Esophagus muscularis mucosa (tissue), 4 donors: ENCODE results near the gene PROB1. TPM values are rescaled to one million over a fixed set of nuclear protein-coding genes. Genes with fewer than 3 reads are reported as not detected.
"Not testable (repeated sequence)": the region's sequence is repeated elsewhere in the genome, so short reads cannot be mapped to it uniquely, and the experiment has no call there.

ENCODE experiments used
- DNase-seq: peaks from one replicate; pipeline ENCODE4 v3.0.0-alpha.2; 2017; ENCODE audit errors: extremely low spot score
- H3K27ac ChIP-seq, 4 donors: fragments of 200-600 bp; sonication (generic); replicated peaks in 1 of 4; 1 replicate in 3 of 4; 2 replicates in 1 of 4; pipeline ENCODE4 v1.5.1; 2016 to 2019; ENCODE audit warnings: mild to moderate bottlenecking in 1 of 4
- H3K27me3 ChIP-seq, 4 donors: fragments of 200-600 bp; sonication (generic); one replicate each; pipeline versions ENCODE4 v1.5.1 to v1.6.0; 2016 to 2019
- H3K36me3 ChIP-seq, 4 donors: fragments of 200-600 bp; sonication (generic); one replicate each; pipeline ENCODE4 v1.5.1; 2016 to 2019
- H3K4me1 ChIP-seq, 4 donors: fragments of 200-600 bp; sonication (generic); one replicate each; pipeline ENCODE4 v1.5.1; 2016 to 2019
- H3K4me3 ChIP-seq, 4 donors: fragments of 200-600 bp; sonication (generic); 1 replicate in 2 of 4; 2 replicates in 2 of 4; pipeline ENCODE4 v1.5.1; 2016 to 2019; ENCODE audit warnings: mild to moderate bottlenecking in 4 of 4, moderate library complexity in 1 of 4
- H3K9me3 ChIP-seq, 4 donors: fragments of 200-600 bp; sonication (generic); 1 replicate in 3 of 4; 2 replicates in 1 of 4; pipeline ENCODE4 v1.5.1; 2016 to 2019
- CTCF ChIP-seq, 3 experiments: fragments of 200-600 bp in 2 of 3; fragments of 450-650 bp in 1 of 3; sonication (generic) in 2 of 3; IDR thresholded peaks; one replicate each; pipeline ENCODE4 v1.5.1; 2017 to 2019; ENCODE audit warnings: antibody characterized with exemption in 3 of 3, mild to moderate bottlenecking in 2 of 3, moderate library complexity in 1 of 3
- EP300 ChIP-seq: sonication (generic); formaldehyde crosslinking; IDR thresholded peaks from one replicate; pipeline ENCODE4 v1.6.1; 2017; ENCODE audit warnings: antibody characterized with exemption
- POLR2A ChIP-seq: fragments of 450-650 bp; IDR thresholded peaks from one replicate; pipeline ENCODE4 v1.6.1; 2017; ENCODE audit warnings: antibody characterized with exemption, moderate library complexity, mild to moderate bottlenecking, low read depth
- POLR2AphosphoS5 ChIP-seq, 2 donors: sonication (generic); formaldehyde crosslinking; IDR thresholded peaks; one replicate each; pipeline ENCODE4 v1.6.1; 2017; ENCODE audit warnings: antibody characterized with exemption in 2 of 2
- WGBS: methylation state at CpG from one replicate; pipeline ENCODE4 v1.1.5; 2018; 5-methylcytosine and 5-hydroxymethylcytosine counted together
- intact Hi-C: fragments of 100-400 bp; cut with DNase I; formaldehyde crosslinking; loops from one replicate; pipeline ENCODE4 v1.15.1; 2023
- total RNA-seq, 4 donors: library from RNA; depleted of rRNA; stranded (reverse); fragments of >200 nt; gene quantifications; one replicate each; pipeline versions ENCODE4 v1.1.0 to v1.2.1, GENCODE V29; 2016

PROB1 gene
- total RNA-seq, 4 donors from 2014 or later, result 2.5 to 11.0 (median 7.8) TPM

GRCh38 chr5:139387611-139388197 is 7.2 kb downstream of the PROB1 start:
- Histone ChIP-seq H3K27me3 (peaks cover 0 to 9% (median 0%) of the 10 kb centered on the region in 4 donors), H3K4me1 (peaks cover 30 to 49% (median 40%) of the 10 kb centered on the region in 4 donors), H3K4me3 (no peak overlapping the region), H3K36me3 (peaks cover 0 to 15% (median 0%) of the 10 kb centered on the region in 4 donors), H3K9me3 (no peaks in the 10 kb centered on the region), H3K27ac (no peak overlapping the region)
- DNase-seq, result no peak
- intact Hi-C loops, result no loop called here
- TF ChIP-seq POLR2A (no peak), EP300 (no peak), CTCF (IDR thresholded peaks at IDR 0.05) (no peak), POLR2AphosphoS5 (IDR thresholded peaks at IDR 0.05) (no peak)
- WGBS, result 66% methylated on average over 7 of the region's 10 CpGs

DNA sequence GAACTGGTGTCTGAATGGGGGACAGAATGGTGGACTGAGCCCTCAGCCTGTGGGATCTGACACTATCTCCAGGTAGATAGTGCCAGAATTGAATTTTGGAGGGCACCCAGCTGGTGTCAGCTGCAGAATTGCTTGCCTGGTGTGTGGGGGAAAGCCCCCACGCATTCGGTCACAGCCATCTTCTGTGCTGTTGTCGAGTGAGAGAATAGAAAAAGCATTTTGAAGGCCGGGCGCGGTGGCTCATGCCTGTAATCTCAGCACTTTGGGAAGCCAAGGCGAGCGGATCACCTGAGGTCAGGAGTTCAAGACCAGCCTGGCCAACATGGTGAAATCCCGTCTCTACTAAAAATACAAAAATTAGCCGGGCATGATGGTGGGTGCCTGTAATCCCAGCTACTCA is 7.9 kb downstream of the PROB1 start:
- H3K4me3 ChIP-seq, H3K9me3 ChIP-seq, intact Hi-C loops, H3K27me3 ChIP-seq, H3K27ac ChIP-seq, DNase-seq: not testable (repeated sequence)
- WGBS, result 94% methylated on average over 10 of the region's 10 CpGs
- peaks cover 0 to 15% (median 0%) of the 10 kb centered on the region in 4 donors for H3K36me3 ChIP-seq
- H3K4me1 ChIP-seq, result peaks cover 22 to 41% (median 33%) of the 10 kb centered on the region in 4 donors

DNA sequence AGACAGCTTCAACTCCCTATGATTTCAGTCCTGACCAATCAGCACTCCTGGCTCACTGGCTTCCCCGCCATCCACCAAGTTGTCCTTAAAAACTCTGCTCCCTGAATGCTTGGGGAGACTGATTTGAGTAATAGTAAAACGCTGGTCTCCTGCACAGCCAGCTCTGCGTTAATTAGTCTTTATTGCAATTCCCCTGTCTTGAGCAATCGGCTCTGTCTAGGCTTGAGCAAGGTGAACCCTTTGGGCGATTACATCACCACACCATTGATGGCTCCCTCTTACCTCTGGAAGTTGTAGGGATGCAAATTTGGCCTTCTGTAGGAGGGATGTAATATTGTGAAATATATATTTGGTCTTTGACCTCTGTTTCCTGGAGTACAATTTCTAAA is 8.9 kb downstream of the PROB1 start:
- peaks cover 13 to 33% (median 24%) of the 10 kb centered on the region in 4 donors for H3K4me1 ChIP-seq
- no peak for TF ChIP-seq CTCF (IDR thresholded peaks at IDR 0.05)
- TF ChIP-seq POLR2AphosphoS5 (IDR thresholded peaks at IDR 0.05), result no peak
- TF ChIP-seq POLR2A, result no peak
- TF ChIP-seq EP300, result no peak
- intact Hi-C loops, result no loop called here
- peaks cover 0 to 15% (median 0%) of the 10 kb centered on the region in 4 donors for H3K36me3 ChIP-seq
- DNase-seq, result no peak
- H3K27ac ChIP-seq, result no peak overlapping the region
- no peak overlapping the region for H3K4me3 ChIP-seq
- no peaks in the 10 kb centered on the region for H3K27me3 ChIP-seq
- WGBS, result 87% methylated on average over 5 of the region's 5 CpGs
- no peaks in the 10 kb centered on the region for H3K9me3 ChIP-seq

- H3K36me3 ChIP-seq, result peaks cover 0 to 11% (median 0%) of the 10 kb centered on the region in 4 donors
- H3K27me3 ChIP-seq, result no peaks in the 10 kb centered on the region
- WGBS, result 52% methylated on average over 8 of the region's 8 CpGs
- no peaks in the 10 kb centered on the region for H3K9me3 ChIP-seq
- intact Hi-C loops, result no loop called here
- peaks cover 11 to 28% (median 21%) of the 10 kb centered on the region in 4 donors for H3K4me1 ChIP-seq
- DNase-seq, result no peak
- peak in 1 of 3 experiments; percentile 23 for TF ChIP-seq CTCF (IDR thresholded peaks at IDR 0.05)
- no peak for TF ChIP-seq POLR2A
- peak overlapping the region; percentile 16 to 69 (median 50) for H3K27ac ChIP-seq
- H3K4me3 ChIP-seq, result peak overlapping the region; percentile 33 to 43 (median 41)
These were observed 9.5 kb downstream of the PROB1 start for GRCh38 chr5:139385061-139386049.

DNA sequence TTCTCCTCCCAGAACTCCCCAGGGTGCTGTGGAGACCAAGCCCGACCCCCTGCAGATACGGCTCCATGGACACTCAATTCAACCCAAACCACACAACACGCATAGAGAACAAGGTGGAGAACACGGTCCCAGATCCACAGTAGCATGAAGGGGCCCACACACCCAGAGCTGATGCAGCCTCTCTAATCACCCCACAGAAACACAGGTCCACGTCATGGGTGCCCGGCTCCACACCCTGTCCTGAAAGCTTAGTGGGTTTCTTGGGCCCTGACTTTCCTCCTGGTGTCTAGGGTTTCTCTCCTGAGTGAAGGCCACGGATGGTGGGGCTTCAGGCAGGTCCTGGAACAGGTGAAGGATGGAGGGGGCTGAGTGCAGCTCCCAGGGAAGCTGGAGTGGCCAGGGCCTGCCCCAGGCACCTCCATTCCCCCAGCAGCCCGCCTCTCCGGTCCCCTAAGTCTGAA is 10.3 kb downstream of the PROB1 start:
- no peak for DNase-seq
- Histone ChIP-seq H3K9me3 (no peaks in the 10 kb centered on the region), H3K27ac (peak overlapping the region; percentile 16 to 69 (median 50)), H3K27me3 (no peaks in the 10 kb centered on the region), H3K4me1 (peaks cover 11 to 28% (median 21%) of the 10 kb centered on the region in 4 donors), H3K4me3 (peak overlapping the region; percentile 33 to 43 (median 41)), H3K36me3 (peaks cover 0 to 5% (median 0%) of the 10 kb centered on the region in 4 donors)
- TF ChIP-seq CTCF (IDR thresholded peaks at IDR 0.05) (no peak), POLR2AphosphoS5 (IDR thresholded peaks at IDR 0.05) (no peak), EP300 (no peak), POLR2A (no peak)
- WGBS, result 81% methylated on average over 9 of the region's 9 CpGs
- intact Hi-C loops, result no loop called here
